Measurements from ENCODE around the gene EEA1. TPM values are rescaled to one million over a fixed set of nuclear protein-coding genes. Genes with fewer than 3 reads are reported as not detected.

The EEA1 gene
- total RNA-seq, 2 experiments from 2014 or later, result 10.5 to 11.1 TPM

GRCh38 chr12:92942905-92943304 is 13.8 kb upstream of the EEA1 start:
- Histone ChIP-seq H3K27ac (ENCODE audit: low read depth in 1 of 2, low read length in 2 of 2) (no peak overlapping the region), H3K36me3 (ENCODE audit: insufficient read depth, low read length) (no peaks in the 10 kb centered on the region), H3K27me3 (ENCODE audit: control insufficient read depth in 1 of 2, insufficient read depth in 2 of 2, low read length in 2 of 2) (no peaks in the 10 kb centered on the region), H3K4me3 (ENCODE audit: low read length) (no peak overlapping the region), H3K9me3 (ENCODE audit: control insufficient read depth in 1 of 2, insufficient read depth in 1 of 2, low read length in 2 of 2) (no peaks in the 10 kb centered on the region), H3K4me1 (ENCODE audit: insufficient read depth, low read length) (no peaks in the 10 kb centered on the region)
- intact Hi-C loops (cut with DNase I, micrococcal nuclease), result loop anchor here in 1 of 2 experiments (5.0 kb wide), 1 partner anchor 156 kb away; no protein-coding TSS in a partner anchor
- CTCF ChIA-PET, result no interaction called here
- Mint-ChIP-seq H3K4me1 (ENCODE audit: low read depth) (no peaks in the 10 kb centered on the region), H3K27ac (no peak overlapping the region), H3K36me3 (ENCODE audit: low read depth) (no peaks in the 10 kb centered on the region), H3K4me3 (no peak overlapping the region), H3K27me3 (no peaks in the 10 kb centered on the region), H3K9me3 (no peaks in the 10 kb centered on the region)
- ATAC-seq (ENCODE audit: poor library complexity) (no peak), DNase-seq (no peak)
- POLR2A ChIA-PET, result no interaction called here
- TF ChIP-seq, protein P1, sequence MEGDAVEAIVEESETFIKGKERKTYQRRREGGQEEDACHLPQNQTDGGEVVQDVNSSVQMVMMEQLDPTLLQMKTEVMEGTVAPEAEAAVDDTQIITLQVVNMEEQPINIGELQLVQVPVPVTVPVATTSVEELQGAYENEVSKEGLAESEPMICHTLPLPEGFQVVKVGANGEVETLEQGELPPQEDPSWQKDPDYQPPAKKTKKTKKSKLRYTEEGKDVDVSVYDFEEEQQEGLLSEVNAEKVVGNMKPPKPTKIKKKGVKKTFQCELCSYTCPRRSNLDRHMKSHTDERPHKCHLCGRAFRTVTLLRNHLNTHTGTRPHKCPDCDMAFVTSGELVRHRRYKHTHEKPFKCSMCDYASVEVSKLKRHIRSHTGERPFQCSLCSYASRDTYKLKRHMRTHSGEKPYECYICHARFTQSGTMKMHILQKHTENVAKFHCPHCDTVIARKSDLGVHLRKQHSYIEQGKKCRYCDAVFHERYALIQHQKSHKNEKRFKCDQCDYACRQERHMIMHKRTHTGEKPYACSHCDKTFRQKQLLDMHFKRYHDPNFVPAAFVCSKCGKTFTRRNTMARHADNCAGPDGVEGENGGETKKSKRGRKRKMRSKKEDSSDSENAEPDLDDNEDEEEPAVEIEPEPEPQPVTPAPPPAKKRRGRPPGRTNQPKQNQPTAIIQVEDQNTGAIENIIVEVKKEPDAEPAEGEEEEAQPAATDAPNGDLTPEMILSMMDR (IDR thresholded peaks at IDR 0.05), result no peak

DNA sequence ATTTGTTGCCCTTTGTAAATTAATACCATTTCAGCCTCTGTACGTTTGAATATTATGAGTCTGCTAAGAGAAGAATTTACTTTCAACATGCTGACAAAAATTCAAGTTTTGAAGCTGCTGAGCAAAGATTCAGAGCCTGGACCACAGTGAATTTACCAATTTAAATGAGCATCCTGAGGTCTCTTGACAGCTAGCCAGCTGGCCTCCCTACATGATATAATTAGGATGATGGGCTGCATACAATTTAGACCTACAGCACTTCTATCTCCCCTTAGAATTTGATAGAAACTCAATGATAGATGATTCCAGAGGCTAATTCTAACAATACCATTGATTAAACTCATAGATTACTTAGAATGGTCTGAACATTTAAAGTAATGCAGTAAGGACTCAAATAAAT is 10.0 kb upstream of the EEA1 start:
- H3K27ac Mint-ChIP-seq, result no peak overlapping the region

DNA sequence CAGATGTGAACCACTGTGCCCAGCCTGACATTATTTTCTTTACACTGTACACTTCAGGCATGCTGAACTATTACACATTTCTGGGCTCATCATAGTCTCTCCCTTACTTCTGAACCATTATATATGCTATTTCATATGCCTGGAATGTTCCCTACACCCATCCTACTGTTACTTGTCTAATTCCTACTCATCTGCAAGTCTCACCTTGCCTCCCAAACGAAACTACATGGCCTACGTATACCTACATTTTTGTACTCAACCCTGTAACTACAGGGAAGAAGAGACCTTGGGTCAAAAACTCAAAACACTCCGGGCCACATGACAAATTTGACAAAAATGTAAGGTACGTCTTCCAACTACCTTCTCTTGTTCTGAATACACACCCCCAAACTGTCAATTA is 9.5 kb upstream of the EEA1 start:
- CTCF ChIA-PET, result no interaction called here
- no peaks in the 10 kb centered on the region for H3K9me3 Mint-ChIP-seq
- intact Hi-C loops (cut with DNase I, micrococcal nuclease), result no loop called here

More for the DNA sequence above, 10.0 kb upstream of the EEA1 start:
- intact Hi-C loops (cut with DNase I, micrococcal nuclease), result no loop called here
- DNase-seq (no peak), ATAC-seq (ENCODE audit: poor library complexity) (no peak)
- TF ChIP-seq, protein P1 (IDR thresholded peaks at IDR 0.05), result no peak
- Histone ChIP-seq H3K9me3 (ENCODE audit: control insufficient read depth in 1 of 2, insufficient read depth in 1 of 2, low read length in 2 of 2) (no peaks in the 10 kb centered on the region), H3K36me3 (ENCODE audit: insufficient read depth, low read length) (no peaks in the 10 kb centered on the region), H3K4me1 (ENCODE audit: insufficient read depth, low read length) (no peaks in the 10 kb centered on the region), H3K27me3 (ENCODE audit: control insufficient read depth in 1 of 2, insufficient read depth in 2 of 2, low read length in 2 of 2) (no peaks in the 10 kb centered on the region), H3K27ac (ENCODE audit: low read depth in 1 of 2, low read length in 2 of 2) (no peak overlapping the region), H3K4me3 (ENCODE audit: low read length) (no peak overlapping the region)
- no peaks in the 10 kb centered on the region for H3K4me1 Mint-ChIP-seq (ENCODE audit: low read depth)
- H3K4me3 Mint-ChIP-seq, result no peak overlapping the region
- ChIA-PET CTCF (no interaction called here), POLR2A (interaction anchor here (2.1 kb wide), 1 partner anchor 10 kb away, joined by 7 read pairs; the partner anchor contains the start of gene EEA1)
- no peaks in the 10 kb centered on the region for H3K27me3 Mint-ChIP-seq
- H3K36me3 Mint-ChIP-seq (ENCODE audit: low read depth), result no peaks in the 10 kb centered on the region
- H3K9me3 Mint-ChIP-seq, result no peaks in the 10 kb centered on the region

More for the DNA sequence above, 9.5 kb upstream of the EEA1 start:
- H3K27ac ChIP-seq (ENCODE audit: low read depth in 1 of 2, low read length in 2 of 2), result no peak overlapping the region
- POLR2A ChIA-PET, result interaction anchor here (2.1 kb wide), 1 partner anchor 9 kb away, joined by 7 read pairs; the partner anchor contains the start of gene EEA1
- Mint-ChIP-seq H3K4me1 (ENCODE audit: low read depth) (no peaks in the 10 kb centered on the region), H3K4me3 (no peak overlapping the region), H3K27me3 (no peaks in the 10 kb centered on the region), H3K27ac (no peak overlapping the region), H3K36me3 (ENCODE audit: low read depth) (no peaks in the 10 kb centered on the region)
- ATAC-seq (ENCODE audit: poor library complexity) (no peak), DNase-seq (no peak)
- H3K9me3 ChIP-seq (ENCODE audit: control insufficient read depth in 1 of 2, insufficient read depth in 1 of 2, low read length in 2 of 2), result no peaks in the 10 kb centered on the region
- no peaks in the 10 kb centered on the region for H3K27me3 ChIP-seq (ENCODE audit: control insufficient read depth in 1 of 2, insufficient read depth in 2 of 2, low read length in 2 of 2)
- H3K4me1 ChIP-seq (ENCODE audit: insufficient read depth, low read length), result no peaks in the 10 kb centered on the region
- H3K4me3 ChIP-seq (ENCODE audit: low read length), result no peak overlapping the region
- H3K36me3 ChIP-seq (ENCODE audit: insufficient read depth, low read length), result no peaks in the 10 kb centered on the region
- TF ChIP-seq, protein P1 (IDR thresholded peaks at IDR 0.05), result no peak
